ENCODE data around the gene ZBTB7B. TPM values are rescaled to one million over a fixed set of nuclear protein-coding genes. Genes with fewer than 3 reads are reported as not detected.

Gene ZBTB7B
- total RNA-seq, 4 donors from 2014 or later = 45.5 to 63.4 (median 49.5) TPM

DNA sequence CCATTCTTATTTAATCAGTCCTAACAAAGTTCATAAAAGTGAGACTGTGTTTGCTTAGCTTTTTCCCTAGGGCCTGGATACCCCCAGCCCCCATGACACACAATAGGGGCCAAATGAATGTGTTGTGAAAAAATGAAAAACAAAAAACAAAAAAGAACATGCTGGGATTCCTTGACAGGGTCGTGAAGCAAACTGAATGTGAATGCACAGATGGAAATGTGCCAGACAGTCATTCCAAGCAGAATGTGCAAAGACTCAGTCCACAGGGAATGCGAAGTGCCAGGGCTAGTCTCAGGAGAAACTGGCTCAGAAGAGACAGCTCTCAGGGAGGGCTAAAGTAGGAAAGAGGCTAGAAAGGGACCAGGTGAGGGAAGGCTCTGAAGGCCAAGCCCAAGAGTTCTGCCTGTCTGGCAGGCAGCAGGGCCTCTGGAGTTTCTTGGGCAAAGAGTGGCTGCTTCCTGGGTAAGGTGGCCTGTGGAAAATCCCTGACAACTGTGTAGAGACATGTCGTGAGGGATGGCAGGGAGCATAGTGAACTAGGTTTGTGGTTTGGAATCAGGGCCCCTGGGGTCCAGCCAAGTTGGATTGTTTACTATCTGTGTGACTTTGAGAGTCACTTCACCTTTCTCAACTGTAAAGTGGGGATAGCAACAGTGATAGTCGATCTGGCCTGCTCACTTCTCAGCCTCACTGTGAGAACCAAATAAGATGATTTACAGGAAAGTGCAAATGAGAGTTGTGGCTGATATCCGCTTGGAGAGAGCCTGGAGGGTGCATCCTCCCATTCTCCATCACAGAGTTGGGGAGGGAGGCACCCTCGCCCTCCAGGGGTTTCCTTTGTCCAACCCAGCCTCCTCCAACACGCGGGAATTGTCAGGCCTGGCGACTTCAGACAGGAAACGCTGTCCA lies 47.3 kb downstream of the ZBTB7B start:
- Histone ChIP-seq H3K27ac (peak overlapping the region; percentile 35 to 96 (median 90)), H3K36me3 (peaks cover 0 to 15% of the 10 kb centered on the region in 2 donors), H3K9me3 (no peaks in the 10 kb centered on the region), H3K27me3 (no peaks in the 10 kb centered on the region), H3K4me3 (peak overlapping the region; percentile 62 to 65), H3K4me1 (peaks cover 0 to 52% (median 20%) of the 10 kb centered on the region in 3 donors)
- 13 to 30% methylated on average over 4 to 8 of the region's 10 CpGs for WGBS, 2 donors (ENCODE audit: low coverage in 1 of 2)
- ATAC-seq = no peak
- TF ChIP-seq POLR2AphosphoS5 (IDR thresholded peaks at IDR 0.05) = no peak
- TF ChIP-seq EP300 (IDR thresholded peaks at IDR 0.05) = no peak
- no peak for TF ChIP-seq CTCF (IDR thresholded peaks at IDR 0.05)
- no peak for TF ChIP-seq POLR2A (IDR thresholded peaks at IDR 0.05)

DNA sequence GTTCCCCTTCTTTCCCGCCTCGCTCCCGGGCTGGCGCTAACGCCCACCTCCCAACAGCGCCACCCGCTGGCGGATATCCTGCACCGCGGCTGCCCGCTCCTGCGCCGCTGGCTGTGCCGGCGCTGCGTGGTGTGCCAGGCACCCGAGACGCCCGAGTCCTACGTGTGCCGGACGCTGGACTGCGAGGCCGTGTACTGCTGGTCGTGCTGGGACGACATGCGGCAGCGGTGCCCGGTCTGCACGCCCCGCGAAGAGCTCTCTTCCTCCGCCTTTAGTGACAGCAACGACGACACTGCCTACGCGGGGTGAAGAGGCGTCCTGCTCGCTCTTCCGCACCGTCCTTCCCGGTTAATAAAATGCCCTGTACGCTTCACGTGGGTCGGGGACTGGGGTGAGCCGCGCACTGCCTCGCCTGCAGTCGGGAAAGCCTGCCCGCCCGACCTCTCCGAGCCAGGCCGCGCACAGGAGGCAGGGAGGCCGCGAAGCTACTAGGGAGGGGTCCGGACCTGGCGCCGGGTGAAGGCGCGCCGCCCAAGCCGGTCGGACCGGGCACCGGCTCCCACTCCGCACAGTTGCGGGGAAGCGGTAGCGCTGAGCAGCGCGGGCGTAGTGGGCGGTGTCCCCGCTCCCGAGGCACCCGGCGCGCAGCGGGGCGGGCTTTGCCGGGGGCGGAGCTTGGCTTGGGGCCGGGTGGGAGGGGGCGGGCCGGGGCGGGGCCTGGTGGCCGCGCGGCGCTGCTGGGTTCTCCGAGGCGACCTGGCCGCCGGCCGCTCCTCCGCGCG lies 48.1 kb downstream of the ZBTB7B start, which contains the start of gene ADAM15:
ADAM15 (plus strand) TSS at position 757 of the 782 bp plus-strand sequence. CDS start 71 bp downstream, outside the sequence.
- TF ChIP-seq EP300 (IDR thresholded peaks at IDR 0.05) (no peak), CTCF (IDR thresholded peaks at IDR 0.05) (peak in 3 of 4 experiments; percentile 87 to 94 (median 91)), POLR2A (IDR thresholded peaks at IDR 0.05) (no peak), POLR2AphosphoS5 (IDR thresholded peaks at IDR 0.05) (peak; percentile 58)
- WGBS, 2 donors (ENCODE audit: low coverage in 1 of 2) = 0% methylated on average over 2 of the region's 99 CpGs; no CpG with 5 or more reads in 1 of the 2 donors

GRCh38 chr1:155051342-155051776 lies 48.8 kb downstream of the ZBTB7B start:
- no CpG with 5 or more reads among the region's 31 CpGs for WGBS, 2 donors (ENCODE audit: low coverage in 1 of 2)
- Histone ChIP-seq H3K4me1 (peaks cover 0 to 48% (median 17%) of the 10 kb centered on the region in 3 donors), H3K27me3 (no peaks in the 10 kb centered on the region), H3K4me3 (peak overlapping the region; percentile 62 to 65), H3K27ac (peak overlapping the region; percentile 69 to 96 (median 90)), H3K36me3 (peaks cover 0 to 30% of the 10 kb centered on the region in 2 donors), H3K9me3 (no peaks in the 10 kb centered on the region)
- TF ChIP-seq CTCF (IDR thresholded peaks at IDR 0.05) (peak in 1 of 4 experiments; percentile 2), POLR2AphosphoS5 (IDR thresholded peaks at IDR 0.05) (no peak), POLR2A (IDR thresholded peaks at IDR 0.05) (peak; percentile 20 to 50)
- ATAC-seq = no peak

More for the DNA sequence above, 48.1 kb downstream of the ZBTB7B start, which contains the start of gene ADAM15:
- ATAC-seq = peak; percentile 88
- Histone ChIP-seq H3K36me3 (peaks cover 0 to 24% of the 10 kb centered on the region in 2 donors), H3K4me1 (peaks cover 0 to 48% (median 17%) of the 10 kb centered on the region in 3 donors), H3K27me3 (no peaks in the 10 kb centered on the region), H3K27ac (peak within 1 kb of the TSS; percentile 69 to 96 (median 90)), H3K9me3 (no peaks in the 10 kb centered on the region), H3K4me3 (peak within 1 kb of the TSS; percentile 62 to 65)

GRCh38 chr1:155051777-155052398 lies 49.3 kb downstream of the ZBTB7B start:
- Histone ChIP-seq H3K9me3 (no peaks in the 10 kb centered on the region), H3K36me3 (peaks cover 0 to 35% of the 10 kb centered on the region in 2 donors), H3K4me1 (peaks cover 0 to 48% (median 17%) of the 10 kb centered on the region in 3 donors), H3K27ac (peak overlapping the region; percentile 69 to 96 (median 90)), H3K27me3 (no peaks in the 10 kb centered on the region), H3K4me3 (peak overlapping the region; percentile 62 to 65)
- no peak for TF ChIP-seq EP300 (IDR thresholded peaks at IDR 0.05)
- TF ChIP-seq POLR2AphosphoS5 (IDR thresholded peaks at IDR 0.05) = peak; percentile 7
- peak in 1 of 4 experiments; percentile 1 for TF ChIP-seq CTCF (IDR thresholded peaks at IDR 0.05)
- peak; percentile 45 for ATAC-seq
- 0 to 4% methylated on average over 5 to 6 of the region's 27 CpGs for WGBS, 2 donors (ENCODE audit: low coverage in 1 of 2)
